ENCODE data around the gene ARHGEF12. TPM values are rescaled to one million over a fixed set of nuclear protein-coding genes. Genes with fewer than 3 reads are reported as not detected.
A peak's percentile ranks its signal among the peaks of the same experiment; 100 is the strongest.

The ARHGEF12 gene
- total and polyA plus RNA-seq, 3 experiments from 2014 or later = 4.6 to 31.0 (median 30.1) TPM

GRCh38 chr11:120529911-120530310 is 193.7 kb downstream of the ARHGEF12 start:
- Histone ChIP-seq H3K9me3 (ENCODE audit: low read length) (no peaks in the 10 kb centered on the region), H3K36me3 (ENCODE audit: insufficient read depth, low read length) (no peaks in the 10 kb centered on the region), H3K4me1 (ENCODE audit: insufficient read depth, low read length) (no peaks in the 10 kb centered on the region), H3K27ac (ENCODE audit: low read depth, low read length) (no peak overlapping the region), H3K27me3 (ENCODE audit: insufficient read depth, low read length, poor library complexity, severe bottlenecking) (no peaks in the 10 kb centered on the region), H3K4me3 (ENCODE audit: low read length) (no peak overlapping the region)
- Mint-ChIP-seq H3K9me3 (peaks cover 0 to 5% (median 0%) of the 10 kb centered on the region in 5 donors), H3K27ac (no peak overlapping the region), H3K4me3 (no peak overlapping the region), H3K36me3 (no peaks in the 10 kb centered on the region), H3K27me3 (peaks cover 10 to 58% of the 10 kb centered on the region in 2 donors), H3K4me1 (no peaks in the 10 kb centered on the region)
- CTCF ChIA-PET = no interaction called here
- DNase-seq = no peak
- POLR2A ChIA-PET = no interaction called here

GRCh38 chr11:120532082-120532831 is 196.0 kb downstream of the ARHGEF12 start:
- no peaks in the 10 kb centered on the region for H3K4me1 ChIP-seq (ENCODE audit: insufficient read depth, low read length)
- no peak for DNase-seq
- ChIA-PET CTCF (no interaction called here), POLR2A (no interaction called here)
- H3K36me3 Mint-ChIP-seq = no peaks in the 10 kb centered on the region
- H3K9me3 ChIP-seq (ENCODE audit: low read length) = no peaks in the 10 kb centered on the region
- H3K4me1 Mint-ChIP-seq = no peaks in the 10 kb centered on the region
- no peak overlapping the region for H3K27ac Mint-ChIP-seq
- peaks cover 15 to 53% of the 10 kb centered on the region in 2 donors for H3K27me3 Mint-ChIP-seq
- peaks cover 0 to 5% (median 0%) of the 10 kb centered on the region in 5 donors for H3K9me3 Mint-ChIP-seq
- no peak overlapping the region for H3K4me3 Mint-ChIP-seq
- H3K4me3 ChIP-seq (ENCODE audit: low read length) = no peak overlapping the region
- H3K27ac ChIP-seq (ENCODE audit: low read depth, low read length) = no peak overlapping the region
- no peaks in the 10 kb centered on the region for H3K27me3 ChIP-seq (ENCODE audit: insufficient read depth, low read length, poor library complexity, severe bottlenecking)
- H3K36me3 ChIP-seq (ENCODE audit: insufficient read depth, low read length) = no peaks in the 10 kb centered on the region

GRCh38 chr11:120532832-120533196 is 196.6 kb downstream of the ARHGEF12 start:
- no peaks in the 10 kb centered on the region for H3K36me3 Mint-ChIP-seq
- H3K27me3 ChIP-seq (ENCODE audit: insufficient read depth, low read length, poor library complexity, severe bottlenecking) = no peaks in the 10 kb centered on the region
- DNase-seq = no peak
- no peak overlapping the region for H3K27ac ChIP-seq (ENCODE audit: low read depth, low read length)
- no peaks in the 10 kb centered on the region for H3K36me3 ChIP-seq (ENCODE audit: insufficient read depth, low read length)
- H3K9me3 ChIP-seq (ENCODE audit: low read length) = no peaks in the 10 kb centered on the region
- ChIA-PET POLR2A (no interaction called here), CTCF (interaction anchor here (0.9 kb wide), 1 partner anchor 10 kb away, joined by 3 read pairs; no protein-coding TSS in a partner anchor)
- H3K4me1 ChIP-seq (ENCODE audit: insufficient read depth, low read length) = no peaks in the 10 kb centered on the region
- H3K4me3 ChIP-seq (ENCODE audit: low read length) = no peak overlapping the region
- peaks cover 17 to 57% of the 10 kb centered on the region in 2 donors for H3K27me3 Mint-ChIP-seq
- H3K9me3 Mint-ChIP-seq = peaks cover 0 to 5% (median 0%) of the 10 kb centered on the region in 5 donors
- H3K4me3 Mint-ChIP-seq = no peak overlapping the region
- H3K4me1 Mint-ChIP-seq = no peaks in the 10 kb centered on the region
- peak overlapping the region in 1 of 8 donors; percentile 1 for H3K27ac Mint-ChIP-seq

GRCh38 chr11:120536091-120536796 is 200.0 kb downstream of the ARHGEF12 start:
- Mint-ChIP-seq H3K36me3 (no peaks in the 10 kb centered on the region), H3K4me3 (no peak overlapping the region), H3K27ac (no peak overlapping the region), H3K9me3 (no peaks in the 10 kb centered on the region), H3K27me3 (peaks cover 20 to 47% of the 10 kb centered on the region in 2 donors), H3K4me1 (no peaks in the 10 kb centered on the region)
- no peaks in the 10 kb centered on the region for H3K4me1 ChIP-seq (ENCODE audit: insufficient read depth, low read length)
- no peak overlapping the region for H3K4me3 ChIP-seq (ENCODE audit: low read length)
- H3K27ac ChIP-seq (ENCODE audit: low read depth, low read length) = no peak overlapping the region
- POLR2A ChIA-PET = no interaction called here
- H3K36me3 ChIP-seq (ENCODE audit: insufficient read depth, low read length) = no peaks in the 10 kb centered on the region
- DNase-seq = no peak
- no peaks in the 10 kb centered on the region for H3K9me3 ChIP-seq (ENCODE audit: low read length)
- H3K27me3 ChIP-seq (ENCODE audit: insufficient read depth, low read length, poor library complexity, severe bottlenecking) = no peaks in the 10 kb centered on the region
- CTCF ChIA-PET = no interaction called here

- Mint-ChIP-seq H3K9me3 (no peaks in the 10 kb centered on the region), H3K27ac (no peak overlapping the region), H3K4me1 (no peaks in the 10 kb centered on the region), H3K4me3 (no peak overlapping the region), H3K36me3 (no peaks in the 10 kb centered on the region), H3K27me3 (peaks cover 20 to 46% of the 10 kb centered on the region in 2 donors)
- Histone ChIP-seq H3K36me3 (ENCODE audit: insufficient read depth, low read length) (no peaks in the 10 kb centered on the region), H3K27me3 (ENCODE audit: insufficient read depth, low read length, poor library complexity, severe bottlenecking) (no peaks in the 10 kb centered on the region), H3K4me3 (ENCODE audit: low read length) (no peak overlapping the region), H3K9me3 (ENCODE audit: low read length) (no peaks in the 10 kb centered on the region), H3K27ac (ENCODE audit: low read depth, low read length) (no peak overlapping the region), H3K4me1 (ENCODE audit: insufficient read depth, low read length) (no peaks in the 10 kb centered on the region)
- CTCF ChIA-PET = no interaction called here
- no peak for DNase-seq
- POLR2A ChIA-PET = no interaction called here
Observed at GRCh38 chr11:120536797-120537169, 200.6 kb downstream of the ARHGEF12 start.

GRCh38 chr11:120537996-120538395 is 201.8 kb downstream of the ARHGEF12 start:
- POLR2A ChIA-PET = no interaction called here
- DNase-seq = no peak
- H3K4me3 Mint-ChIP-seq = no peak overlapping the region
- H3K27ac Mint-ChIP-seq = no peak overlapping the region
- Histone ChIP-seq H3K36me3 (ENCODE audit: insufficient read depth, low read length) (no peaks in the 10 kb centered on the region), H3K27me3 (ENCODE audit: insufficient read depth, low read length, poor library complexity, severe bottlenecking) (no peaks in the 10 kb centered on the region), H3K4me1 (ENCODE audit: insufficient read depth, low read length) (no peaks in the 10 kb centered on the region), H3K9me3 (ENCODE audit: low read length) (no peaks in the 10 kb centered on the region), H3K4me3 (ENCODE audit: low read length) (no peak overlapping the region), H3K27ac (ENCODE audit: low read depth, low read length) (no peak overlapping the region)
- H3K9me3 Mint-ChIP-seq = no peaks in the 10 kb centered on the region
- no peaks in the 10 kb centered on the region for H3K4me1 Mint-ChIP-seq
- H3K27me3 Mint-ChIP-seq = peaks cover 18 to 42% of the 10 kb centered on the region in 2 donors
- H3K36me3 Mint-ChIP-seq = no peaks in the 10 kb centered on the region
- CTCF ChIA-PET = no interaction called here

- POLR2A ChIA-PET = no interaction called here
- Histone ChIP-seq H3K4me3 (ENCODE audit: low read length) (no peak overlapping the region), H3K4me1 (ENCODE audit: insufficient read depth, low read length) (no peaks in the 10 kb centered on the region), H3K9me3 (ENCODE audit: low read length) (no peaks in the 10 kb centered on the region), H3K27me3 (ENCODE audit: insufficient read depth, low read length, poor library complexity, severe bottlenecking) (no peaks in the 10 kb centered on the region), H3K27ac (ENCODE audit: low read depth, low read length) (no peak overlapping the region), H3K36me3 (ENCODE audit: insufficient read depth, low read length) (no peaks in the 10 kb centered on the region)
- H3K4me1 Mint-ChIP-seq = no peaks in the 10 kb centered on the region
- H3K9me3 Mint-ChIP-seq = no peaks in the 10 kb centered on the region
- peaks cover 17 to 39% of the 10 kb centered on the region in 2 donors for H3K27me3 Mint-ChIP-seq
- CTCF ChIA-PET = no interaction called here
- no peak overlapping the region for H3K4me3 Mint-ChIP-seq
- DNase-seq = no peak
- H3K36me3 Mint-ChIP-seq = no peaks in the 10 kb centered on the region
- H3K27ac Mint-ChIP-seq = no peak overlapping the region
Observed at GRCh38 chr11:120538707-120539106, 202.5 kb downstream of the ARHGEF12 start.

Data from CD8-positive, alpha-beta memory T cell (primary cell).